Activated B cell treated with CpG ODN at 0.5 μM for 24 hours (primary cell): Measurements from ENCODE around the gene C2CD3. TPM values are rescaled to one million over a fixed set of nuclear protein-coding genes. Genes with fewer than 3 reads are reported as not detected.

Experiments
- ATAC-seq: fragments of 200-7000 bp; cut with Tn5 transposase; one replicate; pipeline ENCODE4 v1.10.0; 2021; ENCODE audit warnings: low read depth, mild to moderate bottlenecking, moderate library complexity
- CTCF ChIA-PET: fragments of 350-600 bp; sonication (Branson Sonifier 250); formaldehyde crosslinking; loops from one replicate; lab custom pipeline; 2021; ENCODE audit warnings: antibody characterized with exemption; lab: Charles Lee
- POLR2A ChIA-PET: fragments of 350-600 bp; sonication (Branson Sonifier 250); formaldehyde crosslinking; loops from one replicate; lab custom pipeline; 2021; ENCODE audit warnings: antibody characterized with exemption; lab: Charles Lee
- DNase-seq: peaks from one replicate; pipeline ENCODE4 v3.0.0; 2022
- H3K27ac Mint-ChIP-seq: one replicate; pipeline ENCODE4 v1.8.0; 2020; ENCODE audit warnings: mixed read lengths
- H3K27me3 Mint-ChIP-seq: one replicate; pipeline ENCODE4 v1.8.0; 2021; ENCODE audit warnings: mixed read lengths
- H3K36me3 Mint-ChIP-seq: one replicate; pipeline ENCODE4 v1.8.0; 2021; ENCODE audit warnings: low read depth, mixed read lengths
- H3K4me1 Mint-ChIP-seq: one replicate; pipeline ENCODE4 v1.8.0; 2021; ENCODE audit warnings: mixed read lengths
- H3K4me3 Mint-ChIP-seq: one replicate; pipeline ENCODE4 v1.8.0; 2020; ENCODE audit warnings: mild to moderate bottlenecking, mixed read lengths
- H3K9me3 Mint-ChIP-seq: one replicate; pipeline ENCODE4 v1.8.0; 2020; ENCODE audit warnings: mixed read lengths
- intact Hi-C: fragments of 100-400 bp; cut with micrococcal nuclease; formaldehyde crosslinking; loops from one replicate; pipeline ENCODE4 v1.15.1; 2024
- total RNA-seq: library from RNA; stranded (reverse); gene quantifications from 2 replicates; pipeline ENCODE4 v1.2.3, GENCODE V29; 2022
- TF ChIP-seq, protein P1 (sequence below): fragments of 200-600 bp; IDR thresholded peaks from one replicate; pipeline ENCODE4 v1.8.0; 2022; ENCODE audit warnings: antibody characterized with exemption, mild to moderate bottlenecking

The C2CD3 gene
- total RNA-seq, 1 donor from 2014 or later: 50.3 TPM

DNA sequence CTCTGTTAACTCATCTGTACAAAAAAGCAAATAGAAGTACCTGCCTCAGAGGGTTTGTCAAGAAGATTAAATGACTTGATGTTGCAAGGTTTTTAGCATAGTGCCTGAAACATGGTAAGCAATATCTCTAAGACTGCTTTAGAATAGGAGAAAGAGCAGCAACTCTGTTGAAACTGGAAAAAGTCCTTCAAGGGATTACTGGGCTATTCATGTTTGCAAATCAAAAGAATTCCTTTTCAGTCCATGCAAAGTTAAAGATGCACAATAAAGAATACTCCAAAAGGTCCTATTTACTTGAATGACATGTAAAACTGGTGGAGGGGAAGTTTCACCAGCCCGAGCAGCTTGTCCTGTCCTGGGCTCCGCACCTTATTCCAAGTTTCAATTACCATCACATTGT is 70.6 kb downstream of the C2CD3 start:
- POLR2A ChIA-PET: no interaction called here
- Mint-ChIP-seq H3K9me3 (no peaks in the 10 kb centered on the region), H3K36me3 (peaks cover 89% of the 10 kb centered on the region), H3K4me1 (peaks cover 12% of the 10 kb centered on the region), H3K27me3 (no peaks in the 10 kb centered on the region), H3K4me3 (no peak overlapping the region), H3K27ac (no peak overlapping the region)
- TF ChIP-seq, protein P1, sequence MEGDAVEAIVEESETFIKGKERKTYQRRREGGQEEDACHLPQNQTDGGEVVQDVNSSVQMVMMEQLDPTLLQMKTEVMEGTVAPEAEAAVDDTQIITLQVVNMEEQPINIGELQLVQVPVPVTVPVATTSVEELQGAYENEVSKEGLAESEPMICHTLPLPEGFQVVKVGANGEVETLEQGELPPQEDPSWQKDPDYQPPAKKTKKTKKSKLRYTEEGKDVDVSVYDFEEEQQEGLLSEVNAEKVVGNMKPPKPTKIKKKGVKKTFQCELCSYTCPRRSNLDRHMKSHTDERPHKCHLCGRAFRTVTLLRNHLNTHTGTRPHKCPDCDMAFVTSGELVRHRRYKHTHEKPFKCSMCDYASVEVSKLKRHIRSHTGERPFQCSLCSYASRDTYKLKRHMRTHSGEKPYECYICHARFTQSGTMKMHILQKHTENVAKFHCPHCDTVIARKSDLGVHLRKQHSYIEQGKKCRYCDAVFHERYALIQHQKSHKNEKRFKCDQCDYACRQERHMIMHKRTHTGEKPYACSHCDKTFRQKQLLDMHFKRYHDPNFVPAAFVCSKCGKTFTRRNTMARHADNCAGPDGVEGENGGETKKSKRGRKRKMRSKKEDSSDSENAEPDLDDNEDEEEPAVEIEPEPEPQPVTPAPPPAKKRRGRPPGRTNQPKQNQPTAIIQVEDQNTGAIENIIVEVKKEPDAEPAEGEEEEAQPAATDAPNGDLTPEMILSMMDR: no peak
- ATAC-seq: no peak
- no peak for DNase-seq
- intact Hi-C loops: no loop called here
- CTCF ChIA-PET: no interaction called here

DNA sequence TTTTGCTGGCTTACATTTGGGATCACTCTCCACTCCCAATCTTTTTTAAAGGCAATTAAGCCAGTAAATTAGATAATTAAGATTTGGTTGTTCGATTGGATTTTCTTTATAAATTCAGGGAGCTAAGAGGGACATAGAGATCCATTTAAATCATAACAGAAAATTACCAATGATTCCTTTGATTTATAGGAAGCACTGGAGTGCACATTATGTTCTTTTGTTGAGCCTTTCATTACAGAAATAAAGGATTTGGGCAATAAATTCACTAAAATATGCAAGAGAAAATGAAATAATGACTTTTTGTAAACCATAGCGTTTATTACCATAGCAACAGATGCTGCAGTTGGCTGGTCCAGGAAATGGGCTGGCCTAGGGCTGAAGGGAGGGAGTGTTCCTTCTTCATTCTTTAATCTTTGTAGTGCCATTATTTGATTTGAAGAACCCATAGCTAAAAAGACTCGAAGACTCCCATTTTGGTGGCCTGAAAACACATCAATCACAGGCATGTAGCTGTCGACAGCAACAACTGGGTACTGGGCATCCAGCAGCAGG is 73.0 kb downstream of the C2CD3 start:
- intact Hi-C loops: no loop called here
- ChIA-PET CTCF (no interaction called here), POLR2A (no interaction called here)
- DNase-seq (no peak), ATAC-seq (no peak)
- no peak overlapping the region for H3K4me3 Mint-ChIP-seq
- peaks cover 12% of the 10 kb centered on the region for H3K4me1 Mint-ChIP-seq
- H3K27ac Mint-ChIP-seq: no peak overlapping the region
- H3K36me3 Mint-ChIP-seq: peaks cover 81% of the 10 kb centered on the region
- TF ChIP-seq, protein P1: no peak
- H3K27me3 Mint-ChIP-seq: no peaks in the 10 kb centered on the region
- H3K9me3 Mint-ChIP-seq: no peaks in the 10 kb centered on the region

DNA sequence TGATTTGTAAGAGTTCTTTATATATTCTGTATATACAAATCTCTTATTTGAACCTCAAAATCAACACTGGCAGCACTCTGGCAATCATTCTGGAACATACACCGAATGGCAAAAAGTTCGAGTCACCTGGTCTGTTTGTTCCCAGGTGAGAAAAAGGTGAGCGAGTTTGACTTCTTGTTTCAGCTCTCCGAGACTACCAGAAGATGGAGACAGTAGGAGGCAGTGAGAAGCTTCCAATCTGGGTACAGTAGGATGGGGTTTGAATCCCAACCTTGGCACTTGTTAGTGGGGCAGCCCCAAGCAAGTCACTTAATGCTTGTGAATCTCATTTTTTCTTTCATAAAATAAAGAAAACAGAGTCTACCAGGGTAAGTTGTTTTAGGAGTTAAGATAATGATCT is 76.4 kb downstream of the C2CD3 start:
- no peak overlapping the region for H3K4me3 Mint-ChIP-seq
- intact Hi-C loops: no loop called here
- H3K27ac Mint-ChIP-seq: no peak overlapping the region
- H3K9me3 Mint-ChIP-seq: no peaks in the 10 kb centered on the region
- ChIA-PET CTCF (no interaction called here), POLR2A (no interaction called here)
- ATAC-seq (no peak), DNase-seq (no peak)
- H3K36me3 Mint-ChIP-seq: peaks cover 53% of the 10 kb centered on the region
- H3K4me1 Mint-ChIP-seq: peaks cover 7% of the 10 kb centered on the region
- TF ChIP-seq, protein P1: no peak
- H3K27me3 Mint-ChIP-seq: no peaks in the 10 kb centered on the region

DNA sequence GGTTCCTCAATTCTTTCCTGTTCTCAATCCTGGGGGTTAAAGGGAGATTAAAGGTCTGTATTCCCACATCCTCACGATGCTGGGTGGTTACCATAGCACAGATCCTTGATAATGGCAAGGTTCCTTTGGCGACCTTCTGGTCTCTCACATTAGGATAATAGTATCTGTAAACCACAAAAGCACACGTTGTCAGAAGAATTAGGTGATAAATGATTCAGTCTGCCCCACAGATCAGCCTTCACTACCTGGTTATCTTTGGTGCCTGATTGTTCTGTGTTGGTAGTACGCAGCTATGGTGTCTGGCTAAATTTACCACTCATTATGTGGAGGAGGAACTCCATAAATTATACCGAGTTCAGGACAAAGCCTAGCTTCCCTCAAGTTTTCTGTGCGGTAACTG is 78.4 kb downstream of the C2CD3 start:
- TF ChIP-seq, protein P1: no peak
- Mint-ChIP-seq H3K27ac (no peak overlapping the region), H3K36me3 (peaks cover 46% of the 10 kb centered on the region), H3K9me3 (no peaks in the 10 kb centered on the region), H3K4me1 (no peaks in the 10 kb centered on the region), H3K27me3 (no peaks in the 10 kb centered on the region), H3K4me3 (no peak overlapping the region)
- ChIA-PET POLR2A (no interaction called here), CTCF (no interaction called here)
- no peak for DNase-seq
- intact Hi-C loops: no loop called here
- no peak for ATAC-seq

DNA sequence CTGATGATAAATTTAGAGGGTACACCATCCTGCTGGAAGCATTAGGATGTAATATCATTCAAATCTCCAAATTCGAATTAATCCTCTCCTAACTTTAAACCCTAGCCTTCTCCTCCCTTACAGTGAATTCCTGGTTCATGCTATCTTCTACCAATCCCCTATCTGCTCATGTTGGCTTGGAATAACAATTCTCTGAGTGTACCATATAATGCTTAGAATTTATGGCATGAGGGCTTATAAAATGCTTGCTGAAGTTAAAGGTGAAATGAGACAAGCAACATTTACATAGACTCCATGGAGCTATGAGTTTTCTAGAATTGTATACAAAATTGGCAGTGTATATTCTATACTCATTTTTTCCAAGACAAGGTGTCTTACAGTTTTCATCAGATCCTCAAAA is 79.3 kb downstream of the C2CD3 start:
- TF ChIP-seq, protein P1: no peak
- Mint-ChIP-seq H3K4me3 (no peak overlapping the region), H3K27me3 (no peaks in the 10 kb centered on the region), H3K27ac (no peak overlapping the region), H3K4me1 (no peaks in the 10 kb centered on the region), H3K36me3 (peaks cover 47% of the 10 kb centered on the region), H3K9me3 (no peaks in the 10 kb centered on the region)
- DNase-seq: no peak
- ChIA-PET CTCF (no interaction called here), POLR2A (no interaction called here)
- intact Hi-C loops: no loop called here
- no peak for ATAC-seq
